Measurements from ENCODE around the gene RAPGEF4.

- no peak for TF ChIP-seq CTCF (conservative IDR thresholded peaks at IDR 0.05)
- TF ChIP-seq EZH2 (IDR thresholded peaks at IDR 0.05; ENCODE audit: low read depth), result no peak
Measured at GRCh38 chr2:172821370-172822338, 86.0 kb downstream of the RAPGEF4 start.
